GM12892 (cell line): ENCODE measurements around the gene STH.

ENCODE experiments used
- POLR2A ChIP-seq: IDR thresholded peaks from 2 replicates; pipeline ENCODE4 v1.6.1; 2011; ENCODE audit warnings: low read depth, low read length, control low read depth
- POLR2AphosphoS5 ChIP-seq: IDR thresholded peaks from 2 replicates; pipeline ENCODE4 v1.6.1; 2011; ENCODE audit warnings: low read depth, low read length, control low read depth

GRCh38 chr17:46013127-46013501 lies 14.1 kb downstream of the STH start:
- no peak for TF ChIP-seq POLR2AphosphoS5
- no peak for TF ChIP-seq POLR2A
